CD14-positive monocyte (primary cell): ENCODE measurements around the gene RER1. TPM values are rescaled to one million over a fixed set of nuclear protein-coding genes. Genes with fewer than 3 reads are reported as not detected.

Source experiments
- DNase-seq, 3 donors: peaks; one replicate each; pipeline ENCODE4 v3.0.0-alpha.2; 2011 to 2022
- H2AFZ ChIP-seq: 2 replicates; pipeline ENCODE4 v1.6.0; 2012; ENCODE audit warnings: mild to moderate bottlenecking, low read depth, low read length, inconsistent platforms; ENCODE audit not compliant: insufficient read depth, poor library complexity, severe bottlenecking
- H3K27ac ChIP-seq, 2 donors: 1 replicate in 1 of 2; 2 replicates in 1 of 2; pipeline ENCODE4 v1.5.1; 2012 to 2013; ENCODE audit warnings: low read length in 2 of 2, control low read depth in 1 of 2, inconsistent platforms in 1 of 2, low read depth in 1 of 2, mild to moderate bottlenecking in 1 of 2
- H3K27me3 ChIP-seq, 2 donors: one replicate each; pipeline versions ENCODE4 v1.6.0 to v1.6.1; 2011 to 2013; ENCODE audit warnings: low read length in 2 of 2; ENCODE audit not compliant: control insufficient read depth in 2 of 2, insufficient read depth in 2 of 2
- H3K36me3 ChIP-seq, 2 donors: replicated peaks in 1 of 2; 1 replicate in 1 of 2; 2 replicates in 1 of 2; pipeline versions ENCODE4 v1.5.1 to v1.6.1; 2012 to 2013; ENCODE audit warnings: low read length in 2 of 2, control low read depth in 1 of 2, inconsistent platforms in 1 of 2, mild to moderate bottlenecking in 1 of 2; ENCODE audit not compliant: insufficient read depth in 2 of 2, control insufficient read depth in 1 of 2
- H3K4me1 ChIP-seq, 2 donors: 1 replicate in 1 of 2; 2 replicates in 1 of 2; pipeline versions ENCODE4 v1.5.1 to v1.6.1; 2012 to 2013; ENCODE audit warnings: low read length in 2 of 2, control low read depth in 1 of 2, inconsistent platforms in 1 of 2, mild to moderate bottlenecking in 1 of 2, moderate library complexity in 1 of 2; ENCODE audit not compliant: insufficient read depth in 2 of 2, control insufficient read depth in 1 of 2
- H3K4me2 ChIP-seq: replicated peaks from 2 replicates; pipeline ENCODE3; 2012; ENCODE audit warnings: low read length, moderate library complexity, mild to moderate bottlenecking; ENCODE audit not compliant: poor library complexity, severe bottlenecking; ENCODE audit errors: extremely low read depth
- H3K4me3 ChIP-seq, 3 experiments: fragments of 200-600 bp in 1 of 3; sonication (generic) in 1 of 3; replicated peaks in 1 of 3; 1 replicate in 2 of 3; 2 replicates in 1 of 3; pipeline ENCODE4 v1.5.1; 2011 to 2013; ENCODE audit warnings: low read length in 3 of 3, mild to moderate bottlenecking in 3 of 3, control low read depth in 2 of 3, low read depth in 2 of 3, inconsistent platforms in 1 of 3, moderate library complexity in 1 of 3
- H3K79me2 ChIP-seq: 2 replicates; pipeline ENCODE4 v1.6.0; 2012; ENCODE audit warnings: mild to moderate bottlenecking, control low read depth, inconsistent platforms, low read length, moderate library complexity; ENCODE audit not compliant: insufficient read depth
- H3K9ac ChIP-seq: 2 replicates; pipeline ENCODE4 v1.6.0; 2017; ENCODE audit warnings: low read length, mild to moderate bottlenecking; ENCODE audit not compliant: insufficient read depth, poor library complexity, severe bottlenecking
- H3K9me3 ChIP-seq, 2 donors: replicated peaks in 1 of 2; 1 replicate in 1 of 2; 2 replicates in 1 of 2; pipeline versions ENCODE4 v1.5.1 to v1.6.1; 2012 to 2013; ENCODE audit warnings: low read length in 2 of 2, control low read depth in 1 of 2; ENCODE audit not compliant: control insufficient read depth in 1 of 2, insufficient read depth in 1 of 2
- H4K20me1 ChIP-seq: 2 replicates; pipeline ENCODE4 v1.6.0; 2012; ENCODE audit warnings: mild to moderate bottlenecking, low read length, control low read depth, moderate library complexity; ENCODE audit not compliant: insufficient read depth
- H3K27ac Mint-ChIP-seq, 7 donors: one replicate each; pipeline ENCODE4 v1.8.0; 2020; ENCODE audit warnings: mild to moderate bottlenecking in 7 of 7, mixed read lengths in 7 of 7, moderate library complexity in 6 of 7, inconsistent platforms in 2 of 7
- H3K27me3 Mint-ChIP-seq, 3 donors: one replicate each; pipeline ENCODE4 v1.8.0; 2021 to 2022; ENCODE audit warnings: low read depth in 3 of 3, mild to moderate bottlenecking in 3 of 3, mixed read lengths in 3 of 3, moderate library complexity in 3 of 3, inconsistent platforms in 1 of 3
- H3K36me3 Mint-ChIP-seq, 2 donors: one replicate each; pipeline ENCODE4 v1.8.0; 2020; ENCODE audit warnings: mixed read lengths in 2 of 2, inconsistent platforms in 1 of 2, mild to moderate bottlenecking in 1 of 2
- H3K4me1 Mint-ChIP-seq: one replicate; pipeline ENCODE4 v1.8.0; 2020; ENCODE audit warnings: mild to moderate bottlenecking, mixed read lengths
- H3K4me3 Mint-ChIP-seq, 2 donors: one replicate each; pipeline ENCODE4 v1.8.0; 2020; ENCODE audit warnings: mild to moderate bottlenecking in 2 of 2, mixed read lengths in 2 of 2, moderate library complexity in 1 of 2
- H3K9me3 Mint-ChIP-seq, 7 donors: one replicate each; pipeline ENCODE4 v1.8.0; 2020 to 2022; ENCODE audit warnings: mixed read lengths in 7 of 7, mild to moderate bottlenecking in 6 of 7, moderate library complexity in 6 of 7, inconsistent platforms in 2 of 7
- WGBS: methylation state at CpG from one replicate; pipeline ENCODE4 v1.1.5; 2013; ENCODE audit warnings: missing lambda C conversion rate; ENCODE audit not compliant: insufficient coverage; 5-methylcytosine and 5-hydroxymethylcytosine counted together
- intact Hi-C, 2 donors: fragments of 100-400 bp; cut with micrococcal nuclease; formaldehyde crosslinking; loops; one replicate each; pipeline versions ENCODE4 v1.15.0 to v1.15.1; 2023
- polyA plus RNA-seq, 3 donors: library from polyadenylated mRNA; depleted of rRNA in 1 of 3; unstranded in 2 of 3; stranded (reverse) in 1 of 3; fragments of 300-500 nt in 2 of 3; fragments of >200 nt in 1 of 3; fragmentation: Illumina TruSeq in 2 of 3; gene quantifications; 1 replicate in 2 of 3; 2 replicates in 1 of 3; pipeline ENCODE4 v1.2.3, GENCODE V29; 2012 to 2021
- TF ChIP-seq, protein P1 (sequence below): fragments of 200-600 bp; IDR thresholded peaks from one replicate; pipeline ENCODE4 v1.8.0; 2022; ENCODE audit warnings: antibody characterized with exemption, mild to moderate bottlenecking

RER1 gene
- polyA plus RNA-seq, 3 donors, result 98.3 to 235 (median 193) TPM

DNA sequence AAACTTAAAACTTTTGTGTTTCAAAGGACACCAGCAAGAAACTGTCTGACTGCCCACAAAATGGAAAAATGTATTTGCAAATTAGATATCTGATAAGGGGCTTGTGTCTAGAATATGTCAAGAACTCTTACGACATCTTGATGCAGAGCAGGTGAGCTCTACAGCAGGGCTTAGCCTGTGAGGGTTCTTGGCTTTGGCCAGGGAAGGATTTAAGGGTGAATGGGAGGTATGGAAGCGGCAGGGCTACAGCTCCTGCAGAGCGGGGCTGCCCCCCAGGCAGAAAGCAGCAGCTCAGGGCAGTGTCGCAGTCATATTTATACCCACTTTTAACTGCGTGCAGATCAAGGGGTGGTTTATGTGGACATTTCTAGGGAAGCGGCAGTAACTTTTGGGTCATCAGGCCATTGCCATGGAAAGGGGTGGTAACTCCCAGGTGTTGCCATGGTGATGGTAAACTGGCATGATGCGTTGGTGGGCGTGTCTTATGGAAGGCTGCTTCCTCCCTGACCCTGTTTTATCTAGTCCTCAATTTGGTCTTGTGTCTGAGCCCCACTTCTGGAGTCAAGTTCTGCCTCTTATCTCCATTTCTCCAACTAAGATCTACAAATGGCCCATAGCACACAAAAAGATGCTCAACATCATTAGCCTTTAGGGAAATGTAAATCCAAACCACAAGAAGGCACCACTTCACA, 23.4 kb upstream of the RER1 start:
- Mint-ChIP-seq H3K4me3 (no peak overlapping the region), H3K27me3 (peaks cover 0 to 2% (median 0%) of the 10 kb centered on the region in 3 donors), H3K36me3 (no peaks in the 10 kb centered on the region), H3K9me3 (peaks cover 3 to 13% (median 8%) of the 10 kb centered on the region in 7 donors), H3K4me1 (no peaks in the 10 kb centered on the region), H3K27ac (no peak overlapping the region)
- Histone ChIP-seq H4K20me1 (no peaks in the 10 kb centered on the region), H3K9me3 (no peaks in the 10 kb centered on the region), H3K79me2 (no peaks in the 10 kb centered on the region), H3K27ac (no peak overlapping the region), H3K4me2 (no peak overlapping the region), H3K27me3 (no peaks in the 10 kb centered on the region), H3K4me3 (no peak overlapping the region), H3K9ac (no peak overlapping the region), H2AFZ (no peak overlapping the region), H3K36me3 (no peaks in the 10 kb centered on the region), H3K4me1 (no peaks in the 10 kb centered on the region)
- no peak for DNase-seq
- intact Hi-C loops, result no loop called here
- 100% methylated on average over 2 of the region's 8 CpGs for WGBS
- TF ChIP-seq, protein P1, sequence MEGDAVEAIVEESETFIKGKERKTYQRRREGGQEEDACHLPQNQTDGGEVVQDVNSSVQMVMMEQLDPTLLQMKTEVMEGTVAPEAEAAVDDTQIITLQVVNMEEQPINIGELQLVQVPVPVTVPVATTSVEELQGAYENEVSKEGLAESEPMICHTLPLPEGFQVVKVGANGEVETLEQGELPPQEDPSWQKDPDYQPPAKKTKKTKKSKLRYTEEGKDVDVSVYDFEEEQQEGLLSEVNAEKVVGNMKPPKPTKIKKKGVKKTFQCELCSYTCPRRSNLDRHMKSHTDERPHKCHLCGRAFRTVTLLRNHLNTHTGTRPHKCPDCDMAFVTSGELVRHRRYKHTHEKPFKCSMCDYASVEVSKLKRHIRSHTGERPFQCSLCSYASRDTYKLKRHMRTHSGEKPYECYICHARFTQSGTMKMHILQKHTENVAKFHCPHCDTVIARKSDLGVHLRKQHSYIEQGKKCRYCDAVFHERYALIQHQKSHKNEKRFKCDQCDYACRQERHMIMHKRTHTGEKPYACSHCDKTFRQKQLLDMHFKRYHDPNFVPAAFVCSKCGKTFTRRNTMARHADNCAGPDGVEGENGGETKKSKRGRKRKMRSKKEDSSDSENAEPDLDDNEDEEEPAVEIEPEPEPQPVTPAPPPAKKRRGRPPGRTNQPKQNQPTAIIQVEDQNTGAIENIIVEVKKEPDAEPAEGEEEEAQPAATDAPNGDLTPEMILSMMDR, result no peak

DNA sequence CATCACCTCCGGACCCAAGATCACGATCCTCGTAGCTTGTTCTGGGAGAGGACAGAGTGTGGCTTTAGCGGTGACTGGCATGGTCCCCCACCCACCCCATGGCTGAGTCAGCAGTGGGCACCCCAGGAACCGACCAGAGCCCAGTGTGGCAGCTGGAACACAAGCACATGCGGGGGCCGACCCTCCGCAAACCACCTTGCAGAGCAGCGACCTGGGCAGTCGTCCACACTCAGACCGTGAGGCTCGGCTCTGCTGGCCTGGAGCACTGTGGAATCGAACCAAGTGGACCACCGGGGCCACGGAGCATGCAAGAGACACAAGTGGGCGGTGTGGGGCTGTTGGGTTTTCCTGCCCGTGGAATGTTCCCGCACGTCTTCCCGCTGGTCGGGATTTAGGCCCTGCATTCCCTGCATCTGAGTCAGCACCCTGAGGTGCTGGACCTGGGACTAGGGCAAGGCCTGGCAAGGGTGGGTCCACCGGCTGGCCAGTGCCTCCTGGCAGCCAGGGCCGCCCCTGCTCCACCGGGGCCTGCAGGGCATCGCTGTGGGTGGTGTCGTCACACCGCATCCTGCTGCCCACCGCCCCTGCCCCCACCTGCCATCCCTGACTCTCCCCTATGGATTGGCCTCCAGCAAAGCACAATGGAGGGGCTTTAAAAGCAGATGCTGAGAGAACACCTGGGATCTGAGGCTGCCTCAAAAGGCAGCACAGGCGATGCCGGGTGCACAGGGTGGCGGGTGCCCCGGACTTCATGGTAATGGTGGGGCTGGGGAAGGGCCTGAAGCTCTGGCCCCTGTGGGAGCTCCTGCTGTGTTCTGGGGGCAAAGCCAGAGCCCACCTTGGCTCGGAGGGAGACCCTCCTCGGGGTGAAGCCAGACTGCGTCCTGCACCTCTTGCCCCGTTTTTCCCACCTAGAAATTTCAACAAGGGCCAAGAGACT, 18.8 kb upstream of the RER1 start:
- Mint-ChIP-seq H3K36me3 (no peaks in the 10 kb centered on the region), H3K4me1 (no peaks in the 10 kb centered on the region), H3K9me3 (peaks cover 0 to 3% (median 0%) of the 10 kb centered on the region in 7 donors), H3K27ac (no peak overlapping the region), H3K27me3 (peaks cover 0 to 1% (median 0%) of the 10 kb centered on the region in 3 donors), H3K4me3 (no peak overlapping the region)
- Histone ChIP-seq H3K4me3 (no peak overlapping the region), H3K4me1 (no peaks in the 10 kb centered on the region), H3K79me2 (no peaks in the 10 kb centered on the region), H2AFZ (no peak overlapping the region), H3K9ac (no peak overlapping the region), H3K9me3 (no peaks in the 10 kb centered on the region), H4K20me1 (no peaks in the 10 kb centered on the region), H3K36me3 (no peaks in the 10 kb centered on the region), H3K27ac (no peak overlapping the region), H3K27me3 (no peaks in the 10 kb centered on the region), H3K4me2 (no peak overlapping the region)
- intact Hi-C loops, result loop anchor here in 1 of 2 donors (5.0 kb wide), 1 partner anchor 46 kb away; no protein-coding TSS in a partner anchor
- WGBS, result 94% methylated on average over 28 of the region's 36 CpGs
- DNase-seq, result no peak
- TF ChIP-seq, protein P1, result no peak
